Measurements from ENCODE around the gene PRDX5. TPM values are rescaled to one million over a fixed set of nuclear protein-coding genes. Genes with fewer than 3 reads are reported as not detected.

PRDX5 gene
- total RNA-seq, 1 experiment from 2014 or later = 228 TPM

DNA sequence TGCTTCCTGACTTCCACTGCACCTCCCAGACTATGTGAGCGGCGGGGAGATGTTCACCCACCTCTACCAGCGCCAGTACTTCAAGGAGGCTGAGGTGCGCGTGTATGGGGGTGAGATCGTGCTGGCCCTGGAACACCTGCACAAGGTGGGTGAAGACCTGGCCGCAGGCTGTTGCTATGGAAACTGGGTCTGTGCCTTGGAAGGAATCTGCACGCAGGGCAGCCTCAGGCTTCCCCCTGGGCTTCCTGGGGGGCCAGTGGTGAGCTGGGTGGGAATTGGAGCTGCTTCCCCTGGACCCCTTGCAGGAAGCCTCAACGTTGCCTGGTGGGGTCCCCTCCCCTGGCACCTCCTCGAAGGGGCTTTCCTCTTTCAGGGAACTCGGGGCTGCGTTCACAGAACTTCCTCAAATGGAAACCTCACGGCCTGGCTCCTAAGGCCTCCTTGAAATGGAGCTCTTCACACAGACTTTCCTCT, 42.6 kb downstream of the PRDX5 start:
- Histone ChIP-seq H4K20me1 (ENCODE audit: control insufficient read depth, insufficient read depth, insufficient read length) (peaks cover 2% of the 10 kb centered on the region), H2AFZ (ENCODE audit: low read length) (no peak overlapping the region), H3K23ac (ENCODE audit: insufficient read length, low read depth, low read length) (no peak overlapping the region), H2BK20ac (ENCODE audit: low read depth, low read length, poor library complexity, severe bottlenecking) (no peak overlapping the region), H4K8ac (replicated peaks; ENCODE audit: insufficient read length, low read depth, low read length) (no peak overlapping the region), H3K4me2 (ENCODE audit: insufficient read depth, insufficient read length, low read length) (no peak overlapping the region), H3K9me3 (ENCODE audit: control insufficient read depth, low read depth, low read length) (no peaks in the 10 kb centered on the region), H2BK12ac (ENCODE audit: insufficient read length, low read depth, low read length) (no peak overlapping the region), H3K23me2 (ENCODE audit: insufficient read length, low read depth, low read length, poor library complexity, severe bottlenecking) (peaks cover 12% of the 10 kb centered on the region), H3K79me2 (ENCODE audit: insufficient read depth, low read length) (no peaks in the 10 kb centered on the region), H3K27ac (ENCODE audit: insufficient read length, low read depth, low read length) (no peak overlapping the region), H3K18ac (ENCODE audit: insufficient read length, low read depth, low read length) (no peak overlapping the region), H2AK5ac (ENCODE audit: insufficient read length, low read length) (no peak overlapping the region), H3T11ph (ENCODE audit: low read length) (no peak overlapping the region), H4K5ac (ENCODE audit: insufficient read length, low read depth, low read length) (no peak overlapping the region), H3K79me1 (ENCODE audit: insufficient read depth, low read depth, low read length, poor library complexity, severe bottlenecking) (no peaks in the 10 kb centered on the region), H3K56ac (ENCODE audit: insufficient read length, low read depth, low read length) (no peak overlapping the region), H3K14ac (ENCODE audit: insufficient read depth, low read length) (no peak overlapping the region), H2BK5ac (ENCODE audit: insufficient read length, low read length) (no peak overlapping the region), H4K91ac (ENCODE audit: insufficient read length, low read depth, low read length) (no peak overlapping the region), H3K4ac (ENCODE audit: low read depth, low read length) (no peak overlapping the region), H3K9ac (ENCODE audit: extremely low read depth, insufficient read length, low read length) (no peak overlapping the region), H2BK15ac (ENCODE audit: low read depth, low read length) (no peak overlapping the region), H3K27me3 (ENCODE audit: insufficient read depth, low read length) (no peaks in the 10 kb centered on the region; the same call in 1 of the 2 replicates), H2BK120ac (ENCODE audit: low read depth, low read length, poor library complexity, severe bottlenecking) (no peak overlapping the region), H3K4me1 (ENCODE audit: insufficient read depth, low read length) (peaks cover 2% of the 10 kb centered on the region; the same call in 1 of the 2 replicates)
- no peak overlapping the region for H3K27ac Mint-ChIP-seq
- no peaks in the 10 kb centered on the region for H3K27me3 Mint-ChIP-seq (ENCODE audit: low read depth)
- H3K4me3 Mint-ChIP-seq = peak overlapping the region; percentile 10 to 92; a peak in 3 of 5 replicates
- no peaks in the 10 kb centered on the region for H3K9me3 Mint-ChIP-seq
- TF ChIP-seq, protein P1, sequence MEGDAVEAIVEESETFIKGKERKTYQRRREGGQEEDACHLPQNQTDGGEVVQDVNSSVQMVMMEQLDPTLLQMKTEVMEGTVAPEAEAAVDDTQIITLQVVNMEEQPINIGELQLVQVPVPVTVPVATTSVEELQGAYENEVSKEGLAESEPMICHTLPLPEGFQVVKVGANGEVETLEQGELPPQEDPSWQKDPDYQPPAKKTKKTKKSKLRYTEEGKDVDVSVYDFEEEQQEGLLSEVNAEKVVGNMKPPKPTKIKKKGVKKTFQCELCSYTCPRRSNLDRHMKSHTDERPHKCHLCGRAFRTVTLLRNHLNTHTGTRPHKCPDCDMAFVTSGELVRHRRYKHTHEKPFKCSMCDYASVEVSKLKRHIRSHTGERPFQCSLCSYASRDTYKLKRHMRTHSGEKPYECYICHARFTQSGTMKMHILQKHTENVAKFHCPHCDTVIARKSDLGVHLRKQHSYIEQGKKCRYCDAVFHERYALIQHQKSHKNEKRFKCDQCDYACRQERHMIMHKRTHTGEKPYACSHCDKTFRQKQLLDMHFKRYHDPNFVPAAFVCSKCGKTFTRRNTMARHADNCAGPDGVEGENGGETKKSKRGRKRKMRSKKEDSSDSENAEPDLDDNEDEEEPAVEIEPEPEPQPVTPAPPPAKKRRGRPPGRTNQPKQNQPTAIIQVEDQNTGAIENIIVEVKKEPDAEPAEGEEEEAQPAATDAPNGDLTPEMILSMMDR (conservative IDR thresholded peaks at IDR 0.05) = no peak
- no CpG with 5 or more reads among the region's 13 CpGs for WGBS (ENCODE audit: extremely low coverage, insufficient read length, low lambda C conversion rate)
- no peak for DNase-seq
- peaks cover 12 to 38% (median 30%) of the 10 kb centered on the region in 3 experiments; a peak in 6 of 7 replicates for H3K36me3 Mint-ChIP-seq (ENCODE audit: insufficient read depth in 1 of 3, low read depth in 3 of 3)
- H3K4me1 Mint-ChIP-seq = peaks cover 15 to 32% of the 10 kb centered on the region in 2 experiments
